Activated CD8-positive, alpha-beta memory T cell treated with anti-CD3 and anti-CD28 coated beads, Interleukin-2, amount 10 ng/mL, durations not matched to agents 7 days and 5 days (primary cell): Measurements from ENCODE around the gene GDF10. TPM values are rescaled to one million over a fixed set of nuclear protein-coding genes. Genes with fewer than 3 reads are reported as not detected.

Experiments used
- ATAC-seq: fragments of 150-1000 bp; cut with Tn5 transposase; one replicate; pipeline ENCODE4 v1.10.0; 2021; ENCODE audit warnings: moderate library complexity
- CTCF ChIA-PET: fragments of 350-600 bp; sonication (Branson Sonifier 250); formaldehyde crosslinking; loops from one replicate; lab custom pipeline; 2021; ENCODE audit warnings: antibody characterized with exemption; lab: Charles Lee
- DNase-seq: peaks from one replicate; pipeline ENCODE4 v3.0.0-alpha.2; 2020
- H3K27ac Mint-ChIP-seq: one replicate; pipeline ENCODE4 v1.8.0; 2021; ENCODE audit warnings: mild to moderate bottlenecking, mixed read lengths
- H3K27me3 Mint-ChIP-seq: one replicate; pipeline ENCODE4 v1.8.0; 2021; ENCODE audit warnings: mixed read lengths
- H3K36me3 Mint-ChIP-seq: one replicate; pipeline ENCODE4 v1.8.0; 2021; ENCODE audit warnings: mild to moderate bottlenecking, mixed read lengths
- H3K4me1 Mint-ChIP-seq: one replicate; pipeline ENCODE4 v1.8.0; 2021; ENCODE audit warnings: mixed read lengths
- H3K4me3 Mint-ChIP-seq: one replicate; pipeline ENCODE4 v1.8.0; 2021; ENCODE audit warnings: mild to moderate bottlenecking, moderate library complexity, mixed read lengths
- H3K9me3 Mint-ChIP-seq: one replicate; pipeline ENCODE4 v1.8.0; 2022; ENCODE audit warnings: low read depth, mixed read lengths
- total RNA-seq, 2 experiments: library from RNA; stranded (reverse); gene quantifications; one replicate each; pipeline ENCODE4 v1.2.3, GENCODE V29; 2021

The GDF10 gene
- total RNA-seq, 2 experiments from 2014 or later: 0.45 TPM; not detected in 1

DNA sequence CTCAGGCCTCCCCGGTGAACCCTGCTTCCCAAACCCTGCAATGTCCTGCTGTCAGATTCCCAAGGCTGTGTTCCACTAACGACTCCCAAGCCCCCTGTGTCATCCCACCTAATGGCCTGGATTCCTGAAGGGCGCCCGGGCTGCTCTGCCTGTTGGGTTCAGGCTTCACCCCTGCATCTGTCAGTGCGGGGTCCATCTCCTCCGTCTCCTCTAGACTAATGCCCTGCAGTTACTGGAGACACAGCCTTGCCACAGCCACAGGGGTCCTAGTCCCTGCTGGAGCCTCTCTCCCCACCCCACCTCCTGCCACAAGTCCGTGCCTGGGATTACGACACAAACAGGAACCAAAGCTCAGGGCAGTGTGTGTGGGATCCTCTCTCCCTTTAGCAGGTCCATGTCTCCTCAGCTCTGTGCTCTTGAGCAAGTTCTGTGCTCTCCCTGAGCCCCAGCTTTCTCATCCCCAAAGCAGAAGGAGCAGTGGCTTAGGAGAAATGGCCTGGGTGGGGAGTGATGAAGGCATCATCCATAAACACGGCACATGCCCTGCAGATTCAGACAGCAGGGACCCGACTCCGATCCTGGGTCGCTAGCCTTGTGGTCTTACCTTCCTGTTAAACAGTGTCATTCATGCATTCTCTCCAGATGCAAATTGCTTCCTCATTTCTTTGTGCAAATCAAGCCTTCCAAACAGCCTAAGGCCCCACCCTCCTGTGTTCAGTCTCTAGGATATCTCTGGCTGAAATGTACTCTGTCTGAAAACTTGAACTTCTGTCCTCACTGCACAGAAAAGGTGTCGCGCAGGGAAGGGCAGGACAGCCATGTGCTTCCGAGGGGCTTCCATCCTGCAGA, 40.0 kb downstream of the GDF10 start:
- CTCF ChIA-PET: interaction anchor here (0.9 to 2.3 kb wide), 9 partner anchors 15 to 315 kb away, joined by 3 to 13 read pairs (median 7); no protein-coding TSS in a partner anchor
- Mint-ChIP-seq H3K9me3 (no peaks in the 10 kb centered on the region), H3K4me3 (no peak overlapping the region), H3K27me3 (peaks cover 37% of the 10 kb centered on the region), H3K27ac (no peak overlapping the region), H3K4me1 (no peaks in the 10 kb centered on the region), H3K36me3 (no peaks in the 10 kb centered on the region)
- DNase-seq: no peak
- no peak for ATAC-seq

DNA sequence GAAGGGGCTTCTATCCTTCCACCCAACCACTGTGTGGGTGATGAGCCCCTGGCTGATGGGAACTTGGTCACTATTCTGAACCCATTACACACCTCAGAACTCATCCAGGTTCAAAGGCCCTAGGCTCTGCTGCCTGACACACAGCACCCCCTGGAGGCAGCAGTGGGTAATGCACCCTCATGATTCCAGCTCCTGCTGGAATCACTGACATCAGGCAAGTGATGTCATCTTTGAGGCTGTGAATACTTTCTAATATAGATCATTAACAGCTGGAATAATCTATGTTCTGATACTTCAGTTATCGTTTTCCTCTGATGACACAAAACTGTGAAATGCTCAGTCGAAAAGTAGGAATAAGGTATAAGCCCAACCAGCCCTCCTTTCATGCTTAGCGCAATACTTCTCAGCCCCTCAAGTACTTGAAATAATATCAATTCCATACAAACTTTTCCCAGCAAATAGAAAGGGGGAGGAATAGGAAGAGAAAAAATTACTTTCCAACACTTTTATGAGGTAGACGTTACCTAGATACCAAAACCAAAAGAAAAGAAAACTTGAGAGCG, 40.7 kb downstream of the GDF10 start:
- peak; percentile 45 for ATAC-seq
- H3K27me3 Mint-ChIP-seq: peaks cover 37% of the 10 kb centered on the region
- H3K36me3 Mint-ChIP-seq: no peaks in the 10 kb centered on the region
- CTCF ChIA-PET: interaction anchor here (0.6 to 2.3 kb wide), 10 partner anchors 16 to 316 kb away, joined by 3 to 13 read pairs (median 6); no protein-coding TSS in a partner anchor
- H3K9me3 Mint-ChIP-seq: no peaks in the 10 kb centered on the region
- no peaks in the 10 kb centered on the region for H3K4me1 Mint-ChIP-seq
- DNase-seq: peak; percentile 68
- no peak overlapping the region for H3K4me3 Mint-ChIP-seq
- H3K27ac Mint-ChIP-seq: no peak overlapping the region

DNA sequence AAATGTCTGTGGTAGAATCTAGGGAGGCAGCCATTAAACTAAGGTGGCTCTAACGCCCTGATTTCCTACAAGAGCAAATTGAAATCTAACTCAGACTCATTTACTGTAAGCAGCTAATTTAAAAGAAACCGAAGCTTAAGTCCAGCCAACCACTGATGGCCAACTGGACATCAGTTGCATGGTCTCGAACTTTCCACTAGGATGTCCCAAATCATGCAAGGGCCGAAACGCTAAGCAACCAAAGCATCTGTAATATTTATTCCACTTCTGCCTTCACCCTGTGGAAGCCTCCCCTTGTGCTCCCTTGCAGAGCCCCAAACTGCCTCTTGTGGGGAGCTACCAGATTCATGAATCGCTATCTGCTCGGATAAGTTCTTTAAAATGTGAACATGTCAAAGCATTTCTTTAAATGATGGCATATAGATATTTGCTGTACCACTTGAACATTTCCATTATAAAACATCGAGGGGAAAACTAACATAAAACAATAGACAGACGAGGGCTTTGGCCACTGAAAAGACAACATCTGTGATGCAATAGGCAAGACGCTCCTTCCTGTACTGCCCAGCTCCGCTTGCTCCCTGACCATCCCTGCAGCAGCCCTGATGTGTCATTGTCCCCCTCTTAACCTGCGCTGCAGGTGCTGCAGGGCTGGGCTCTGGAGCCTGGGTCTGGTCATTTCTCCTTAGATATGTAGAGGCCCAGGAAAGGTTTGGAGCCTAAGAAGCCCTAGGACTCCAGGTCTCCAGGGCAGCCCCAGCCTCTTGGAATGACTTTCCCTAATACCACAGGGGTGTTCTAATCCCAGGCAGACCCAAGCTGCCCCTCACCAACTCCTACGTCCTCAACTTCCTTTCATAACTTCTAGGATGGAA, 45.2 kb downstream of the GDF10 start:
- Mint-ChIP-seq H3K27ac (no peak overlapping the region), H3K9me3 (no peaks in the 10 kb centered on the region), H3K4me1 (no peaks in the 10 kb centered on the region), H3K4me3 (no peak overlapping the region), H3K36me3 (no peaks in the 10 kb centered on the region), H3K27me3 (peaks cover 11% of the 10 kb centered on the region)
- CTCF ChIA-PET: interaction anchor here (1.8 kb wide), 1 partner anchor 297 kb away, joined by 3 read pairs; no protein-coding TSS in a partner anchor
- ATAC-seq (no peak), DNase-seq (no peak)

DNA sequence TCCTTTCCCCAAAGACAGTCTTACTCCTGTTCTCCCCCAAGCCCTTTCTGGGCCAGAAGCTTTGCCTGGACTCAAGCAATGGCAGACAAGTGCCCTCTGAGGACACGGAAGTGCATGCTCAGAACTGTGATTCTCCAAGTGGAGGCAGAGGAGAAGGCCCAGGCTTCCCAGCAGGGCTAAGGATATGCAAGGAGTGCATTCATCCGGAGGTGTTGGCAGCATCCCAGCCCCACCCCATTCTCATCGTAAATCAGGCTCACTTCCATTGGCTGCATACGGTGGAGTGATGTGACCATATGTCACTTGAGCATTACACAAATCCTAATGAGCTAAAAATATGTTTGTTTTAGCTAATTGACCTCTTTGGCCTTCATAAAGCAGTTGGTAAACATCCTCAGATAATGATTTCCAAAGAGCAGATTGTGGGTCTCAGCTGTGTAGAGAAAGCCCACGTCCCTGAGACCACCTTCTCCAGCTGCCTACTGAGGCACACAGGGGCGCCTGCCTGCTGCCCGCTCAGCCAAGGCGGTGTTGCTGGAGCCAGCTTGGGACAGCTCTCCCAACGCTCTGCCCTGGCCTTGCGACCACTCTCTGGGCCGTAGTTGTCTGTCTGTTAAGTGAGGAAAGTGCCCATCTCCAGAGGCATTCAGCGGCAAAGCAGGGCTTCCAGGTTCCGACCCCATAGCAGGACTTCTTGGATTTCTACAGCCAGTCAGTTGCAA, 46.7 kb downstream of the GDF10 start:
- no peak for DNase-seq
- ATAC-seq: no peak
- CTCF ChIA-PET: no interaction called here
- no peak overlapping the region for H3K27ac Mint-ChIP-seq
- H3K9me3 Mint-ChIP-seq: no peaks in the 10 kb centered on the region
- H3K4me3 Mint-ChIP-seq: no peak overlapping the region
- H3K36me3 Mint-ChIP-seq: no peaks in the 10 kb centered on the region
- H3K27me3 Mint-ChIP-seq: peaks cover 6% of the 10 kb centered on the region
- H3K4me1 Mint-ChIP-seq: no peaks in the 10 kb centered on the region

DNA sequence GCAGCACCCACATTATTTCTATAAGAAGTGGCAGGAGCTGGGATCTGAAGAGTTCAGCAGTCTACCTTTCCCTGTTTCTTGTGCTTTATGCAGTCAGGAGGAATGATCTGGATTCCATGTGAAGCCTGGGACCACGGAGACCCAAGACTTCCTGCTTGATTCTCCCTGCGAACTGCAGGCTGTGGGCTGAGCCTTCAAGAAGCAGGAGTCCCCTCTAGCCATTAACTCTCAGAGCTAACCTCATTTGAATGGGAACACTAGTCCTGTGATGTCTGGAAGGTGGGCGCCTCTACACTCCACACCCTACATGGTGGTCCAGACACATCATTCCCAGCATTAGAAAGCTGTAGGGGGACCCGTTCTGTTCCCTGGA, 47.3 kb downstream of the GDF10 start:
- no peaks in the 10 kb centered on the region for H3K36me3 Mint-ChIP-seq
- ATAC-seq: no peak
- H3K4me1 Mint-ChIP-seq: no peaks in the 10 kb centered on the region
- CTCF ChIA-PET: no interaction called here
- no peak overlapping the region for H3K4me3 Mint-ChIP-seq
- H3K9me3 Mint-ChIP-seq: no peaks in the 10 kb centered on the region
- H3K27me3 Mint-ChIP-seq: peaks cover 6% of the 10 kb centered on the region
- DNase-seq: no peak
- no peak overlapping the region for H3K27ac Mint-ChIP-seq

DNA sequence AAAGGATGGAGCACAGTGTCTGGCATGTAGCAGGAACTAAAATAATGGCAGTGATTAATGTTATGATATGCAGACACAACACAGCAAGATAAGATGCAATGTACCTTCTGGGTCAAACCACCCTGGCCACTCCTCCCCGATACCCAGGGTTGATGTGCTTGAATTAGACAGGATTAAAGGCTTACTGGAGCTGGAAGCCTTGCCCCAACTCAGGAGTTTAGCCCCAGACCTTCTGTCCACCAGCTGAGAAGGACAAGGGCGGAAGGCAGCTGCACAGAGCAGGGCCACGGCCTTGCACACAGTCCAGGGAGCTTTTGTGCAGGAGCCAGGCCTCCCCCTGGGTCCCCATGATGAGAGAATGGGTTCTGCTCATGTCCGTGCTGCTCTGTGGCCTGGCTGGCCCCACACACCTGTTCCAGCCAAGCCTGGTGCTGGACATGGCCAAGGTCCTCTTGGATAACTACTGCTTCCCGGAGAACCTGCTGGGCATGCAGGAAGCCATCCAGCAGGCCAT, 48.2 kb downstream of the GDF10 start, which contains the start of gene RBP3:
RBP3 (plus strand) TSS at position 226 of the 514 bp plus-strand sequence; CDS start at position 348, 122 bp downstream.
- H3K9me3 Mint-ChIP-seq: no peaks in the 10 kb centered on the region
- no peaks in the 10 kb centered on the region for H3K4me1 Mint-ChIP-seq
- CTCF ChIA-PET: no interaction called here
- H3K27me3 Mint-ChIP-seq: peaks cover 5% of the 10 kb centered on the region
- DNase-seq: no peak
- no peak within 1 kb of the TSS for H3K27ac Mint-ChIP-seq
- no peaks in the 10 kb centered on the region for H3K36me3 Mint-ChIP-seq
- no peak within 1 kb of the TSS for H3K4me3 Mint-ChIP-seq
- no peak for ATAC-seq

DNA sequence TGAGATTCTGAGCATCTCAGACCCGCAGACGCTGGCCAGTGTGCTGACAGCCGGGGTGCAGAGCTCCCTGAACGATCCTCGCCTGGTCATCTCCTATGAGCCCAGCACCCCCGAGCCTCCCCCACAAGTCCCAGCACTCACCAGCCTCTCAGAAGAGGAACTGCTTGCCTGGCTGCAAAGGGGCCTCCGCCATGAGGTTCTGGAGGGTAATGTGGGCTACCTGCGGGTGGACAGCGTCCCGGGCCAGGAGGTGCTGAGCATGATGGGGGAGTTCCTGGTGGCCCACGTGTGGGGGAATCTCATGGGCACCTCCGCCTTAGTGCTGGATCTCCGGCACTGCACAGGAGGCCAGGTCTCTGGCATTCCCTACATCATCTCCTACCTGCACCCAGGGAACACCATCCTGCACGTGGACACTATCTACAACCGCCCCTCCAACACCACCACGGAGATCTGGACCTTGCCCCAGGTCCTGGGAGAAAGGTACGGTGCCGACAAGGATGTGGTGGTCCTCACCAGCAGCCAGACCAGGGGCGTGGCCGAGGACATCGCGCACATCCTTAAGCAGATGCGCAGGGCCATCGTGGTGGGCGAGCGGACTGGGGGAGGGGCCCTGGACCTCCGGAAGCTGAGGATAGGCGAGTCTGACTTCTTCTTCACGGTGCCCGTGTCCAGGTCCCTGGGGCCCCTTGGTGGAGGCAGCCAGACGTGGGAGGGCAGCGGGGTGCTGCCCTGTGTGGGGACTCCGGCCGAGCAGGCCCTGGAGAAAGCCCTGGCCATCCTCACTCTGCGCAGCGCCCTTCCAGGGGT, 48.9 kb downstream of the GDF10 start:
- CTCF ChIA-PET: no interaction called here
- no peaks in the 10 kb centered on the region for H3K36me3 Mint-ChIP-seq
- no peaks in the 10 kb centered on the region for H3K27me3 Mint-ChIP-seq

DNA sequence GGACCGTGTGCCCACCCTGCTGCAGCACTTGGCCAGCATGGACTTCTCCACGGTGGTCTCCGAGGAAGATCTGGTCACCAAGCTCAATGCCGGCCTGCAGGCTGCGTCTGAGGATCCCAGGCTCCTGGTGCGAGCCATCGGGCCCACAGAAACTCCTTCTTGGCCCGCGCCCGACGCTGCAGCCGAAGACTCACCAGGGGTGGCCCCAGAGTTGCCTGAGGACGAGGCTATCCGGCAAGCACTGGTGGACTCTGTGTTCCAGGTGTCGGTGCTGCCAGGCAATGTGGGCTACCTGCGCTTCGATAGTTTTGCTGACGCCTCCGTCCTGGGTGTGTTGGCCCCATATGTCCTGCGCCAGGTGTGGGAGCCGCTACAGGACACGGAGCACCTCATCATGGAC, 49.5 kb downstream of the GDF10 start:
- H3K4me3 Mint-ChIP-seq: no peak overlapping the region
- ATAC-seq (no peak), DNase-seq (no peak)
- no peaks in the 10 kb centered on the region for H3K36me3 Mint-ChIP-seq
- H3K9me3 Mint-ChIP-seq: no peaks in the 10 kb centered on the region
- H3K27ac Mint-ChIP-seq: no peak overlapping the region
- CTCF ChIA-PET: no interaction called here
- H3K27me3 Mint-ChIP-seq: no peaks in the 10 kb centered on the region
- no peaks in the 10 kb centered on the region for H3K4me1 Mint-ChIP-seq

More for the DNA sequence above, 48.9 kb downstream of the GDF10 start:
- H3K4me1 Mint-ChIP-seq: no peaks in the 10 kb centered on the region
- H3K4me3 Mint-ChIP-seq: no peak overlapping the region
- no peak for DNase-seq
- ATAC-seq: no peak
- no peaks in the 10 kb centered on the region for H3K9me3 Mint-ChIP-seq
- H3K27ac Mint-ChIP-seq: no peak overlapping the region

DNA sequence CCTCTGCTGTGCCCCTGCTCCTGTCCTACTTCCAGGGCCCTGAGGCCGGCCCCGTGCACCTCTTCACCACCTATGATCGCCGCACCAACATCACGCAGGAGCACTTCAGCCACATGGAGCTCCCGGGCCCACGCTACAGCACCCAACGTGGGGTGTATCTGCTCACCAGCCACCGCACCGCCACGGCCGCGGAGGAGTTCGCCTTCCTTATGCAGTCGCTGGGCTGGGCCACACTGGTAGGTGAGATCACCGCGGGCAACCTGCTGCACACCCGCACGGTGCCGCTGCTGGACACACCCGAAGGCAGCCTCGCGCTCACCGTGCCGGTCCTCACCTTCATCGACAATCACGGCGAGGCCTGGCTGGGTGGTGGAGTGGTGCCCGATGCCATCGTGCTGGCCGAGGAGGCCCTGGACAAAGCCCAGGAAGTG, 50.0 kb downstream of the GDF10 start:
- H3K27ac Mint-ChIP-seq: no peak overlapping the region
- no peaks in the 10 kb centered on the region for H3K4me1 Mint-ChIP-seq
- no peak overlapping the region for H3K4me3 Mint-ChIP-seq
- H3K36me3 Mint-ChIP-seq: no peaks in the 10 kb centered on the region
- DNase-seq (no peak), ATAC-seq (no peak)
- CTCF ChIA-PET: no interaction called here
- no peaks in the 10 kb centered on the region for H3K9me3 Mint-ChIP-seq
- no peaks in the 10 kb centered on the region for H3K27me3 Mint-ChIP-seq

DNA sequence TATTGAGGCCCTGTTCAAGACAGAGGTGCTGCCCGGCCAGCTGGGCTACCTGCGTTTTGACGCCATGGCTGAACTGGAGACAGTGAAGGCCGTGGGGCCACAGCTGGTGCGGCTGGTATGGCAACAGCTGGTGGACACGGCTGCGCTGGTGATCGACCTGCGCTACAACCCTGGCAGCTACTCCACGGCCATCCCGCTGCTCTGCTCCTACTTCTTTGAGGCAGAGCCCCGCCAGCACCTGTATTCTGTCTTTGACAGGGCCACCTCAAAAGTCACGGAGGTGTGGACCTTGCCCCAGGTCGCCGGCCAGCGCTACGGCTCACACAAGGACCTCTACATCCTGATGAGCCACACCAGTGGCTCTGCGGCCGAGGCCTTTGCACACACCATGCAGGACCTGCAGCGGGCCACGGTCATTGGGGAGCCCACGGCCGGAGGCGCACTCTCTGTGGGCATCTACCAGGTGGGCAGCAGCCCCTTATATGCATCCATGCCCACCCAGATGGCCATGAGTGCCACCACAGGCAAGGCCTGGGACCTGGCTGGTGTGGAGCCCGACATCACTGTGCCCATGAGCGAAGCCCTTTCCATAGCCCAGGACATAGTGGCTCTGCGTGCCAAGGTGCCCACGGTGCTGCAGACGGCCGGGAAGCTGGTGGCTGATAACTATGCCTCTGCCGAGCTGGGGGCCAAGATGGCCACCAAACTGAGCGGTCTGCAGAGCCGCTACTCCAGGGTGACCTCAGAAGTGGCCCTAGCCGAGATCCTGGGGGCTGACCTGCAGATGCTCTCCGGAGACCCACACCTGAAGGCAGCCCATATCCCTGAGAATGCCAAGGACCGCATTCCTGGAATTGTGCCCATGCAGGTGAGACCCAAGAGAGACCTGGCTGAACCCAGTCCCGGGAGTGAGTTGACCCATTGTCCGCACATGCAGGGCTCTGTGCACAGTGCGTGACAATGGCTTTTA, 51.0 kb downstream of the GDF10 start:
- no peaks in the 10 kb centered on the region for H3K4me1 Mint-ChIP-seq
- ATAC-seq: no peak
- H3K27me3 Mint-ChIP-seq: no peaks in the 10 kb centered on the region
- CTCF ChIA-PET: no interaction called here
- DNase-seq: no peak
- no peaks in the 10 kb centered on the region for H3K9me3 Mint-ChIP-seq
- H3K36me3 Mint-ChIP-seq: no peaks in the 10 kb centered on the region
- no peak overlapping the region for H3K27ac Mint-ChIP-seq
- no peak overlapping the region for H3K4me3 Mint-ChIP-seq
